ENCODE results near the gene TRIM8.

TRIM8 gene

DNA sequence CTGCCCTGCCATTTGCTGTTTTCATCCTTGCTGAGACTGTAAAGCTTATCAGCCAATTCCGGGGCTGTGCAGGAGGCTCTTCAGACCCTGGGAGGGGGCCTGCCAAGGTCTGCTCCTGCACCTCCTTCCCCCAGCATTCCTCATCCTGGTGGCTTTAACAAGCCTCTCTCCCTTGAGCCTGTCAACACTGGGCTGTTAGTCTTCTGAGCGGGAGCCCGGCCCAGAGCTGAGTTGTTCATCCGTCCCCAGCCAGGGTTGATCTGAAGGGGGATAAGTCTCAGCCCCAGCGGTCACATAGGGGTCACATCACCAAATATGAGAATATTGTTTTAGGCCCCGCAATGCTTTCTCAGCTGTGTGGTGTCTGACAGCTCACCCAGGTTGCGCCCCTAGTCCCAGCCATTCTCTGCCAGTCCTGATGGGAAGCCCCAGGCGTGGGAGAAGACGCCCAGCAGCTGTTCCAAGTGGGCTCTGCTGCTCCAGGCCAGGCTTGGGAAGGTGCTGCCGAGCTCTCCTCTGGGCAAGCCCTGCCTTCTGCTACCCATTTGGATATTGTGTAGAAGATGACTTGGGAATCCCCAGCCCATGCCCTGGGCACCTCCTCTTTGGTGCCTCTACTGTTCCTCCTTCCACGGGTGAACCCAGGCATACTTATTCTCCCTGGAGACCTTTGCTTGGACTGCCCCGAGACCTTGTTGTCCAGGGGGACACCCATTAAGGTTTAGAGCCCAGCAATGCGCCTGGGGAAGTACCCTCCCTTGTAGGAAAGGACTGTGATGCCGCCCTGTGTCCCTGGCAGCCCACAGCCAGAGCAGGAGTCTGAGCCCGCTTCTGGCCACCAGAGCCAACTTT, 23.5 kb upstream of the TRIM8 start:
- no peak for TF ChIP-seq MYC (IDR thresholded peaks at IDR 0.05; ENCODE audit: low read depth, low read length)
- TF ChIP-seq, protein P1, sequence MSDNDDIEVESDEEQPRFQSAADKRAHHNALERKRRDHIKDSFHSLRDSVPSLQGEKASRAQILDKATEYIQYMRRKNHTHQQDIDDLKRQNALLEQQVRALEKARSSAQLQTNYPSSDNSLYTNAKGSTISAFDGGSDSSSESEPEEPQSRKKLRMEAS (IDR thresholded peaks at IDR 0.05; ENCODE audit: low read depth, low read length), result no peak
- no peak for TF ChIP-seq POLR2A (IDR thresholded peaks at IDR 0.05; ENCODE audit: extremely low read depth, insufficient read length)
- TF ChIP-seq, protein P2, sequence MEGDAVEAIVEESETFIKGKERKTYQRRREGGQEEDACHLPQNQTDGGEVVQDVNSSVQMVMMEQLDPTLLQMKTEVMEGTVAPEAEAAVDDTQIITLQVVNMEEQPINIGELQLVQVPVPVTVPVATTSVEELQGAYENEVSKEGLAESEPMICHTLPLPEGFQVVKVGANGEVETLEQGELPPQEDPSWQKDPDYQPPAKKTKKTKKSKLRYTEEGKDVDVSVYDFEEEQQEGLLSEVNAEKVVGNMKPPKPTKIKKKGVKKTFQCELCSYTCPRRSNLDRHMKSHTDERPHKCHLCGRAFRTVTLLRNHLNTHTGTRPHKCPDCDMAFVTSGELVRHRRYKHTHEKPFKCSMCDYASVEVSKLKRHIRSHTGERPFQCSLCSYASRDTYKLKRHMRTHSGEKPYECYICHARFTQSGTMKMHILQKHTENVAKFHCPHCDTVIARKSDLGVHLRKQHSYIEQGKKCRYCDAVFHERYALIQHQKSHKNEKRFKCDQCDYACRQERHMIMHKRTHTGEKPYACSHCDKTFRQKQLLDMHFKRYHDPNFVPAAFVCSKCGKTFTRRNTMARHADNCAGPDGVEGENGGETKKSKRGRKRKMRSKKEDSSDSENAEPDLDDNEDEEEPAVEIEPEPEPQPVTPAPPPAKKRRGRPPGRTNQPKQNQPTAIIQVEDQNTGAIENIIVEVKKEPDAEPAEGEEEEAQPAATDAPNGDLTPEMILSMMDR (IDR thresholded peaks at IDR 0.05; ENCODE audit: low read depth, low read length), result no peak
- no peak for DNase-seq (ENCODE audit: low read depth)
- no peak overlapping the region for H3K4me3 ChIP-seq (ENCODE audit: low read depth, low read length)

DNA sequence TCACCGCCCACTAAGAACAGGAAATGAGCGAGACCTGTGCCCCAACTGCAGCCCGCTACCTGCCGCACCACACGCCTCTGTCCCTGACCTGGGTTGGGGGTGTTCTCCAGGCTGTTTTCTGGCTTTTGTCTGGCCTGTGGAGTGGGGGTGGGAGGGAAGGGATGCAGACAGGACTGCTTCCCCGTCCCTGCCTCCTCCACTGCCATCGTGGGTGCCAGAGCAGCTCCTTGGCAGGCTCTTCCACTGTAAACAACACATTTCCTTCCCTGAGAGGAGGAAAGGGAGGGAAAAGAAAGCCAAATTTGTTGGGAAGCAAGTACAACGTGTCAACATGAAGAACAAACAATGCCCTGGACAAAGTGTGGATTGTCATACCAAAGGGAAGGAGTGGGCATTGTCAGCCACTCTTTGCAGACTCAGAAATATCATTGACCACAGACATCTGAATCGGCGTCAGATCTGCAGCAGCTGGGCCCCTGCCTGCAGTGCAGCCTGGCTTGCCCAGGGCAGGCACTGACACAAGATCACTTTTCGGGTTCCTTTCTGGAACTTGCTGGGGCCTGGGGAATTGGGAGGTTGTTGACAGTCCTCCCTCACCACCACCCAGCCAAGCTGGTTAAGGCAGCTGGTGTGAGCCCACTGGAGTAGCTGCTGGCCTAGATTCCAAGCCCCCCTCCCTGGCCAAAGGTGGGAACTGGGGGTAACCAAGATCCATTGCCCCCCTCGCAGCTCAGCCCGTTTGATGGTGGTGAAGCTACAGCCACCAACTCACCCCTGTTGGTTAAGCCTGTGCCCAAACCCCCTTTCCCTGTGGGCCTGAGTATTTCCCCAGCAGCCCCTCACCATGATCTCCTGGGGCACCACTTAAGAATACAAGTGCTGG, 22.6 kb upstream of the TRIM8 start:
- DNase-seq (ENCODE audit: low read depth), result no peak
- H3K4me3 ChIP-seq (ENCODE audit: low read depth, low read length), result no peak overlapping the region
- TF ChIP-seq POLR2A (IDR thresholded peaks at IDR 0.05; ENCODE audit: extremely low read depth, insufficient read length), result no peak
- TF ChIP-seq, protein P1 (IDR thresholded peaks at IDR 0.05; ENCODE audit: low read depth, low read length), result no peak
- TF ChIP-seq, protein P2 (IDR thresholded peaks at IDR 0.05; ENCODE audit: low read depth, low read length), result no peak
- TF ChIP-seq MYC (IDR thresholded peaks at IDR 0.05; ENCODE audit: low read depth, low read length), result no peak

DNA sequence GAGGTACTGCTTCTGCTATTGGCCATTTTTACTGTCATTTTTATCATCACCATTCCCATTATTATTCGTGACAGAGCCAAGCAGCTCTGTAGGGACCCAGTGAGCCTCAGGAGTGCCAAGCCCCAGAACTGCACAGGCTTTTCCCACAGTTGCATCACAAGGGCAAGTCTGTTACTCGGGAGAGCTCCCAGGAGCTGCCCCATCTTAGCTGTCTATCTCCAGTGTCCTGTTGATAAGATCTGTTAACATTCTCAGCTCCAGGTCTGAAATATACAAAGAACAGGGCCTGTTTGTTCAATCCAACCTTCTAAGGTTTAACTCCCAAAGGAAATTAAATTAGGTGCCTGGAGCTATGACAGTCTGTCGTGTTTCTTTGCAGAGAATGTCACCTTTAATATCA, 20.2 kb upstream of the TRIM8 start:
- no peak for DNase-seq (ENCODE audit: low read depth)
- no peak for TF ChIP-seq MYC (IDR thresholded peaks at IDR 0.05; ENCODE audit: low read depth, low read length)
- TF ChIP-seq, protein P2 (IDR thresholded peaks at IDR 0.05; ENCODE audit: low read depth, low read length), result no peak
- TF ChIP-seq, protein P1 (IDR thresholded peaks at IDR 0.05; ENCODE audit: low read depth, low read length), result no peak
- no peak for TF ChIP-seq POLR2A (IDR thresholded peaks at IDR 0.05; ENCODE audit: extremely low read depth, insufficient read length)
- no peak overlapping the region for H3K4me3 ChIP-seq (ENCODE audit: low read depth, low read length)

DNA sequence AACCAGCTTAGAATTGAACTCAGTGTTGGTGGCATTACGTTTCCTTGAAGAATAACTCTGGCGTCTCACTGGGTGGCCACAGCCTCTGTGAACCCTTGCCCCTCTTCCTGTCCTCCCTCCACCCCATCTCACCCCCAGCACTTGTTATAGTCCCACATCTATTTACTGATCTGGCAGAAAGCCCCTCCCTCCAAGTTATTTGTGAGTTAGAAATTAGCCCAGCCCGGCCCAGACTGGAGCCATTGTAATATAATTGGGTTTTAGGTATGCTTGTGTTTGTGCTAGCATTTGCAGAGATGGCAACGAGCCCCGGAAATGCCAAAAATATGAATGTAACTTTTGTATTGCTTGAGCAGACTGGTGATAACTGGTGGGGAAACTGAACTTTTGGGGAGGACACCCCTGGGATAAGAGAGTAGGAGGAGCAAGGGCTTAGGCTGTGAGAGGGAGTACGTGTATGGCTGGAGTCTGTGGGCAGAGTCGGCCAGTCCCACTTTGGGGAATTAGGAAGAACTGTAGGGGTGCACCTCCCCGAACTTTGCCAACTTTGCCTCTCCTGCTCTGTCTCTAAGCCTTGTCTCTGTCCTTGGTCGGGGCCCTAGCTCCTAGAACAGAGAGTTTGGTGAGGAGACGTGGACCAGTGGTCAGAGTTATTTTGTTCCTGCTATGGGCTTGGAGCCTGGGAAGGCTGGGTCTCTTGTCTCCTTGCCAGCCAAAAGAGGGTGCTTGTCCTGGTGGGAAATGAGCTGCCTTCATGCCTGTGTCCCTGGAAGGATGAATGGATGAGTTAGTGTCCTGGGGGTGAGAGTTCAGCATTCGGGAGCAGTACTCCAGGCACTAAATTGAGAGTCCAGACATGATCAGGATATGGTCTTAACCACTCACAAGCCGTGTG, 19.3 kb upstream of the TRIM8 start:
- no peak for TF ChIP-seq POLR2A (IDR thresholded peaks at IDR 0.05; ENCODE audit: extremely low read depth, insufficient read length)
- TF ChIP-seq MYC (IDR thresholded peaks at IDR 0.05; ENCODE audit: low read depth, low read length), result no peak
- TF ChIP-seq, protein P2 (IDR thresholded peaks at IDR 0.05; ENCODE audit: low read depth, low read length), result no peak
- TF ChIP-seq, protein P1 (IDR thresholded peaks at IDR 0.05; ENCODE audit: low read depth, low read length), result no peak
- no peak for DNase-seq (ENCODE audit: low read depth)
- no peak overlapping the region for H3K4me3 ChIP-seq (ENCODE audit: low read depth, low read length)

Measured in NB4 (cell line).